ENCODE measurements around the gene AP1S1. TPM values are rescaled to one million over a fixed set of nuclear protein-coding genes. Genes with fewer than 3 reads are reported as not detected.

Gene AP1S1
- total and polyA plus RNA-seq, 8 donors = 2.7 to 71.2 (median 34.7) TPM; not detected in 1

- Histone ChIP-seq H3K4me1 (peaks cover 25 to 51% (median 47%) of the 10 kb centered on the region in 4 donors), H3K9me3 (no peaks in the 10 kb centered on the region), H3K36me3 (no peaks in the 10 kb centered on the region), H3K27ac (no peak overlapping the region), H3K4me3 (peak overlapping the region in 3 of 4 donors; percentile 4 to 35 (median 28)), H3K27me3 (peaks cover 46 to 100% (median 100%) of the 10 kb centered on the region in 3 donors)
- intact Hi-C loops (cut with DNase I; ENCODE audit: low total_unique reads) = no loop called here
- DNase-seq = peak; percentile 82 to 85
- TF ChIP-seq EP300 (IDR thresholded peaks at IDR 0.05) = no peak
- TF ChIP-seq, protein P1, sequence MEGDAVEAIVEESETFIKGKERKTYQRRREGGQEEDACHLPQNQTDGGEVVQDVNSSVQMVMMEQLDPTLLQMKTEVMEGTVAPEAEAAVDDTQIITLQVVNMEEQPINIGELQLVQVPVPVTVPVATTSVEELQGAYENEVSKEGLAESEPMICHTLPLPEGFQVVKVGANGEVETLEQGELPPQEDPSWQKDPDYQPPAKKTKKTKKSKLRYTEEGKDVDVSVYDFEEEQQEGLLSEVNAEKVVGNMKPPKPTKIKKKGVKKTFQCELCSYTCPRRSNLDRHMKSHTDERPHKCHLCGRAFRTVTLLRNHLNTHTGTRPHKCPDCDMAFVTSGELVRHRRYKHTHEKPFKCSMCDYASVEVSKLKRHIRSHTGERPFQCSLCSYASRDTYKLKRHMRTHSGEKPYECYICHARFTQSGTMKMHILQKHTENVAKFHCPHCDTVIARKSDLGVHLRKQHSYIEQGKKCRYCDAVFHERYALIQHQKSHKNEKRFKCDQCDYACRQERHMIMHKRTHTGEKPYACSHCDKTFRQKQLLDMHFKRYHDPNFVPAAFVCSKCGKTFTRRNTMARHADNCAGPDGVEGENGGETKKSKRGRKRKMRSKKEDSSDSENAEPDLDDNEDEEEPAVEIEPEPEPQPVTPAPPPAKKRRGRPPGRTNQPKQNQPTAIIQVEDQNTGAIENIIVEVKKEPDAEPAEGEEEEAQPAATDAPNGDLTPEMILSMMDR (IDR thresholded peaks at IDR 0.05) = no peak
- 2 to 4% (median 2%) methylated on average over 37 to 53 of the region's 53 CpGs for WGBS, 5 donors
Measured at GRCh38 chr7:101172854-101173751, 18.8 kb downstream of the AP1S1 start.

GRCh38 chr7:101173752-101174244, 19.5 kb downstream of the AP1S1 start:
- 3 to 9% (median 7%) methylated on average over 16 of the region's 16 CpGs for WGBS, 5 donors
- no peak overlapping the region for H3K27ac ChIP-seq

GRCh38 chr7:101174322-101174854, 20.1 kb downstream of the AP1S1 start:
- WGBS, 5 donors = 6 to 13% (median 7%) methylated on average over 10 to 28 of the region's 28 CpGs
- DNase-seq = no peak
- intact Hi-C loops (cut with DNase I; ENCODE audit: low total_unique reads) = no loop called here
- no peak overlapping the region for H3K27ac ChIP-seq
- H3K36me3 ChIP-seq = no peaks in the 10 kb centered on the region
- H3K4me1 ChIP-seq = peaks cover 28 to 54% (median 49%) of the 10 kb centered on the region in 4 donors
- peaks cover 35 to 100% (median 100%) of the 10 kb centered on the region in 3 donors for H3K27me3 ChIP-seq
- TF ChIP-seq EP300 (IDR thresholded peaks at IDR 0.05) (no peak), POLR2AphosphoS5 (IDR thresholded peaks at IDR 0.05) (no peak), POLR2A (IDR thresholded peaks at IDR 0.05) (no peak)
- TF ChIP-seq, protein P1 (IDR thresholded peaks at IDR 0.05) = no peak
- H3K4me3 ChIP-seq = no peak overlapping the region
- H3K9me3 ChIP-seq = no peaks in the 10 kb centered on the region

More at GRCh38 chr7:101173752-101174244, 19.5 kb downstream of the AP1S1 start:
- Histone ChIP-seq H3K27me3 (peaks cover 40 to 100% (median 100%) of the 10 kb centered on the region in 3 donors), H3K4me3 (peak overlapping the region in 3 of 4 donors; percentile 4 to 35 (median 28)), H3K9me3 (no peaks in the 10 kb centered on the region), H3K4me1 (peaks cover 25 to 51% (median 47%) of the 10 kb centered on the region in 4 donors), H3K36me3 (no peaks in the 10 kb centered on the region)
- TF ChIP-seq, protein P1 (IDR thresholded peaks at IDR 0.05) = no peak
- TF ChIP-seq POLR2A (IDR thresholded peaks at IDR 0.05) (no peak), POLR2AphosphoS5 (IDR thresholded peaks at IDR 0.05) (no peak), EP300 (IDR thresholded peaks at IDR 0.05) (no peak)
- intact Hi-C loops (cut with DNase I; ENCODE audit: low total_unique reads) = no loop called here
- DNase-seq = peak; percentile 34 to 47

- Histone ChIP-seq H3K27ac (no peak overlapping the region), H3K4me3 (no peak overlapping the region), H3K36me3 (no peaks in the 10 kb centered on the region), H3K9me3 (no peaks in the 10 kb centered on the region), H3K4me1 (peaks cover 36 to 52% (median 48%) of the 10 kb centered on the region in 4 donors), H3K27me3 (peaks cover 42 to 100% (median 100%) of the 10 kb centered on the region in 3 donors)
- 29 to 39% (median 34%) methylated on average over 3 of the region's 3 CpGs for WGBS, 5 donors
- TF ChIP-seq EP300 (IDR thresholded peaks at IDR 0.05) (no peak), POLR2A (IDR thresholded peaks at IDR 0.05) (no peak), POLR2AphosphoS5 (IDR thresholded peaks at IDR 0.05) (no peak)
- TF ChIP-seq, protein P1 (IDR thresholded peaks at IDR 0.05) = no peak
- intact Hi-C loops (cut with DNase I; ENCODE audit: low total_unique reads) = no loop called here
- DNase-seq = no peak
Measured at GRCh38 chr7:101175664-101176063, 21.4 kb downstream of the AP1S1 start.
